Thoracic aorta (tissue), 2 donors: Measurements from ENCODE around the gene MOV10L1. TPM values are rescaled to one million over a fixed set of nuclear protein-coding genes. Genes with fewer than 3 reads are reported as not detected.

Experiments
- ATAC-seq: fragments of 150-250 bp; one replicate; pipeline ENCODE4 v1.8.0; 2017; ENCODE audit warnings: low read depth; ENCODE audit not compliant: insufficient number of reproducible peaks, low FRiP score
- DNase-seq: peaks from one replicate; pipeline ENCODE4 v3.0.0-alpha.2; 2020; ENCODE audit warnings: low spot score
- H3K27ac ChIP-seq, 2 donors: fragments of 200-600 bp; sonication (generic); 1 replicate in 1 of 2; 2 replicates in 1 of 2; pipeline ENCODE4 v1.5.1; 2016; ENCODE audit warnings: mild to moderate bottlenecking in 2 of 2, moderate library complexity in 2 of 2
- H3K27me3 ChIP-seq: fragments of 200-600 bp; sonication (generic); replicated peaks from 2 replicates; pipeline ENCODE4 v1.6.0; 2016; ENCODE audit warnings: mild to moderate bottlenecking; ENCODE audit not compliant: insufficient read depth
- H3K36me3 ChIP-seq: fragments of 200-600 bp; sonication (generic); one replicate; pipeline ENCODE4 v1.5.1; 2016
- H3K4me1 ChIP-seq, 2 donors: fragments of 200-600 bp; sonication (generic); 1 replicate in 1 of 2; 2 replicates in 1 of 2; pipeline versions ENCODE4 v1.5.1 to v1.6.0; 2016; ENCODE audit warnings: low read depth in 2 of 2, mild to moderate bottlenecking in 1 of 2; ENCODE audit not compliant: control insufficient read depth in 1 of 2
- H3K4me3 ChIP-seq: fragments of 200-600 bp; sonication (generic); 2 replicates; pipeline ENCODE4 v1.5.1; 2016; ENCODE audit warnings: mild to moderate bottlenecking
- H3K9me3 ChIP-seq: fragments of 200-600 bp; sonication (generic); 2 replicates; pipeline ENCODE4 v1.5.1; 2016
- total RNA-seq, 2 donors: library from RNA; depleted of rRNA; stranded (reverse); fragments of >200 nt; gene quantifications; one replicate each; pipeline versions ENCODE4 v1.1.0 to v1.2.3, GENCODE V29; 2016
- TF ChIP-seq, protein P1 (sequence below): fragments of 200-600 bp; sonication (generic); IDR thresholded peaks from one replicate; pipeline ENCODE4 v1.5.1; 2019; ENCODE audit warnings: antibody characterized with exemption

MOV10L1 gene
- total RNA-seq, 2 donors from 2014 or later: 4.6 to 7.4 TPM

DNA sequence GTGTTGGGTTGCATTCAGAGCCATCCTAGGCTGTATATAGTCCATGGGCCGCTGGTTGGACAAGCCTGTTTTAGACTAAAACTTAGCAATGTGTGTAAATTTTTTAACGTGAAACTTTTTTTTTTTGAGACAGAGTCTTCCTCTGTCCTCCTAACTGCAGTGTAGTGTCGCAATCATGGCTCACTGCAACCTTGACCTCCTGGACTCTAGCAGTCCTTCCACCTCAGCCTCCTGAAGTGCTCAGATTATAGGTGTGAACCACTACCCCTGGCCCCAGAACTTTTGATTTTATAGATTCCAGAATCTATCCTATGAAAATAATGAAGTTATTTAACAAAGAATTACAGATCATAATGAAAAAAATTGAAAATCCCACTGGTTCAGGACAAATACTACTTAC, 50.8 kb downstream of the MOV10L1 start:
- Histone ChIP-seq H3K27me3 (no peaks in the 10 kb centered on the region), H3K27ac (no peak overlapping the region), H3K4me1 (peaks cover 4 to 27% of the 10 kb centered on the region in 2 donors), H3K36me3 (no peaks in the 10 kb centered on the region), H3K9me3 (no peaks in the 10 kb centered on the region), H3K4me3 (no peak overlapping the region)
- no peak for ATAC-seq
- TF ChIP-seq, protein P1, sequence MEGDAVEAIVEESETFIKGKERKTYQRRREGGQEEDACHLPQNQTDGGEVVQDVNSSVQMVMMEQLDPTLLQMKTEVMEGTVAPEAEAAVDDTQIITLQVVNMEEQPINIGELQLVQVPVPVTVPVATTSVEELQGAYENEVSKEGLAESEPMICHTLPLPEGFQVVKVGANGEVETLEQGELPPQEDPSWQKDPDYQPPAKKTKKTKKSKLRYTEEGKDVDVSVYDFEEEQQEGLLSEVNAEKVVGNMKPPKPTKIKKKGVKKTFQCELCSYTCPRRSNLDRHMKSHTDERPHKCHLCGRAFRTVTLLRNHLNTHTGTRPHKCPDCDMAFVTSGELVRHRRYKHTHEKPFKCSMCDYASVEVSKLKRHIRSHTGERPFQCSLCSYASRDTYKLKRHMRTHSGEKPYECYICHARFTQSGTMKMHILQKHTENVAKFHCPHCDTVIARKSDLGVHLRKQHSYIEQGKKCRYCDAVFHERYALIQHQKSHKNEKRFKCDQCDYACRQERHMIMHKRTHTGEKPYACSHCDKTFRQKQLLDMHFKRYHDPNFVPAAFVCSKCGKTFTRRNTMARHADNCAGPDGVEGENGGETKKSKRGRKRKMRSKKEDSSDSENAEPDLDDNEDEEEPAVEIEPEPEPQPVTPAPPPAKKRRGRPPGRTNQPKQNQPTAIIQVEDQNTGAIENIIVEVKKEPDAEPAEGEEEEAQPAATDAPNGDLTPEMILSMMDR: no peak
- DNase-seq: no peak

DNA sequence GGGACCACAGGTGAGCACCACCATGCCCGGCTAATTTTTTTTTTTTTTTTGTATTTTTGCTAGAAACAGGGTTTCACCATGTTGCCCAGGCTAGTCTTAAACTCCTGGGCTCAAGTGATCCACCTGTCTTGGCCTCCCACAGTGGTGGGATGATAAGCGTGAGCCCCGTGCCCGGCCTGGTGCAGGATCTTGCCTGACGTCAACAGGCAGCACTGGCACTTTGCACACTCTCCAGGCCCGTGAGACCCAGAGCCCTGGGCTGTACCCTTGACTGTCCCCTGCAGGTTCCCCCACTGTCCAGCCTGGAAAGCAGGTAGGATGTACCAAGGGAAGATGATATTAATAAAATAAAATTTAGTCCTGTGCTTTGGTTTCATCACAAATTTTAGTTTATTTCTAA, 51.7 kb downstream of the MOV10L1 start:
- TF ChIP-seq, protein P1: no peak
- no peak for ATAC-seq
- DNase-seq: no peak
- Histone ChIP-seq H3K9me3 (no peaks in the 10 kb centered on the region), H3K4me3 (no peak overlapping the region), H3K27me3 (no peaks in the 10 kb centered on the region), H3K4me1 (peaks cover 4 to 22% of the 10 kb centered on the region in 2 donors), H3K36me3 (no peaks in the 10 kb centered on the region), H3K27ac (no peak overlapping the region)

DNA sequence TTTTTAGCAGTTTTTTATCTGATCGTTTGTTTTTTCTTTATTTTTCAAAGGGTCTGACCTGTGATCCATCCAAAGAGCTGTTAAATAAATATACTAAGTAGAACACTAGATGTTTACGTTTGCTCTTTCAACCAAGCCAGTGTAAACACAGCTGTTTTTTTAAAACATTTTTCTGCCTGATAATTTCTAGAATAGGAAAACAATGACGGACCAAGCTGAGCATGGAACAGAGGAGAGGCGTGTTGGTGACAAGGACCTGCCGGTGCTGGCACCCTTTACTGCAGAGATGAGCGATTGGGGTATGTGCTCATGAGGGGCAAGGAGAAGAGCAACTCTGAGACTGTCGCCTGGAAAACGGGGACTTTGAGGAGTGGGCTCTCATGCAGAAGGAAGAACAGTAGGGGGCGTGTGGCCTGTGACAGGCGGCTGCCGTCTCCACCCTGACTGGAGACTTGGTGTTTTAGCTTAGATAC, 52.1 kb downstream of the MOV10L1 start:
- DNase-seq (no peak), ATAC-seq (no peak)
- no peak overlapping the region for H3K27ac ChIP-seq
- no peaks in the 10 kb centered on the region for H3K27me3 ChIP-seq
- H3K4me3 ChIP-seq: no peak overlapping the region
- no peaks in the 10 kb centered on the region for H3K36me3 ChIP-seq
- H3K9me3 ChIP-seq: no peaks in the 10 kb centered on the region
- H3K4me1 ChIP-seq: peaks cover 4 to 17% of the 10 kb centered on the region in 2 donors
- TF ChIP-seq, protein P1: no peak

DNA sequence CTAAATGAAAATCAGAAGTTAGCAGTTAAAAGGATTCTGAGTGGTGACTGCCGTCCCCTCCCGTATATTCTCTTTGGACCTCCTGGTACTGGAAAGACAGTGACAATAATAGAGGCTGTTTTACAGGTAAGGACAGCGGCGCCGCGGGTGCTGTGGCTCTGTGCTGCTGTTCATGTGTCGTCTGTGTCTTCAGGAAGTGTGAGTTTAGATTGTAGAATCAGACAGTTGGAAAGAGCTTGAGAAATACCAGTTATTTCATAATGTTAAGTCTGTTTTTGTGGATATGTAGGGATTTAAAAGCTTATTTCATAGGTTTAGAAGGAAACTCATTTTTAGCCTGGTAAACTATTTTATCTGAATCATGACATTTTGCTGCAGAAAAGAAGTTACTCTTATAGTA, 53.3 kb downstream of the MOV10L1 start:
- ATAC-seq (no peak), DNase-seq (no peak)

DNA sequence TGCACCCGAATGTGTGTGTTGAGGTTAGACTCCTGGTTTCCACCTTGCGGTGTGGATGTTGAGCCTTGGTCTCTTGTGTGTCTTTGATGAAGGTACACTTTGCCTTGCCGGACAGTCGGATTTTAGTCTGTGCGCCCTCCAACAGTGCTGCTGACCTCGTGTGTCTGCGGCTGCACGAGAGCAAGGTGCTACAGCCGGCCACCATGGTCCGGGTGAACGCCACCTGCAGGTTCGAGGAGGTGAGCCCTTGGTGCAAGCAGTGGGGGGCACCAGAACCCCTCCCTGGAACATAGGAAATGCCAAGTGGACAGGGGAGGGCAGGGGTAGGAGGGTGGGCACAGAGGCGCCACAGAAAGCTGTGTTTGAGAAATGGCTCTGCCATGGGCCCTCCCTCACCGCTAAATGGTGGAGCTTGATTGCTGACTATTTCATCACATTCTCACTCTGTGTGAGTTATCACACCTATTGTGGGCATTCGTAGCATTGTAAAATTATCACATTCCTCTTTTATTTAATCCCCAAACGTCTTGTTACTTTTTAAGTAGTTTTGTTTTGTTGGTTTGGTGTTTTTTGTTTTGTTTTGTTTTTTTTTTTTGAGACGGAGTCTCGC, 54.3 kb downstream of the MOV10L1 start:
- Histone ChIP-seq H3K9me3 (no peaks in the 10 kb centered on the region), H3K4me1 (peaks cover 4 to 14% of the 10 kb centered on the region in 2 donors), H3K4me3 (no peak overlapping the region), H3K36me3 (no peaks in the 10 kb centered on the region), H3K27ac (no peak overlapping the region), H3K27me3 (no peaks in the 10 kb centered on the region)
- TF ChIP-seq, protein P1: no peak
- DNase-seq (no peak), ATAC-seq (no peak)

More for the DNA sequence above, 53.3 kb downstream of the MOV10L1 start:
- Histone ChIP-seq H3K27me3 (no peaks in the 10 kb centered on the region), H3K27ac (no peak overlapping the region), H3K9me3 (no peaks in the 10 kb centered on the region), H3K4me1 (peaks cover 4 to 14% of the 10 kb centered on the region in 2 donors), H3K36me3 (no peaks in the 10 kb centered on the region), H3K4me3 (no peak overlapping the region)
- TF ChIP-seq, protein P1: no peak
